Activated T-cell treated with anti-CD3 and anti-CD28 coated beads, Interleukin-2, amount 50 U/mL, for 4 hours (primary cell): Measurements from ENCODE around the gene MMRN2. TPM values are rescaled to one million over a fixed set of nuclear protein-coding genes. Genes with fewer than 3 reads are reported as not detected.

Experiments used
- total RNA-seq, 3 donors: library from RNA; stranded (reverse); gene quantifications; one replicate each; pipeline ENCODE4 v1.2.1, GENCODE V29; 2021

The MMRN2 gene
- total RNA-seq, 3 donors from 2014 or later, result 0.18 TPM; not detected in 2

Other genes starting within 250 kb of the MMRN2 start
- gene BMPR1A, start 201.0 kb downstream of the MMRN2 start, total RNA-seq, result 1 to 10 TPM; 6.0 to 8.5 (median 7.6) TPM
- gene SNCG, start 984 bp upstream of the MMRN2 start, total RNA-seq, result under 1 TPM in 1 of 3 donors, not detected in 2; 0.63 TPM
- gene ADIRF, start 10.9 kb upstream of the MMRN2 start, total RNA-seq, result under 1 TPM in 1 of 3 donors, not detected in 2; 0.48 TPM
- gene FAM25A, start 62.7 kb upstream of the MMRN2 start, total RNA-seq, result not detected
- gene GLUD1, start 137.2 kb upstream of the MMRN2 start, total RNA-seq, result 100 to 1,000 TPM; 100 to 111 (median 102) TPM
- 10 to 100 TPM; 30.5 to 33.6 (median 31.6) TPM for gene SHLD2, start 137.6 kb upstream of the MMRN2 start, total RNA-seq